GM20431 (cell line): ENCODE results near the gene CDC45.

Experiments
- in situ Hi-C: fragments of 300-500 bp; cut with MseI, MboI; formaldehyde crosslinking; loops from one replicate; pipeline ENCODE4 v1.15.0; 2020; ENCODE audit warnings: low sequenced_read_pairs; ENCODE audit not compliant: unreplicated experiment

Gene CDC45

DNA sequence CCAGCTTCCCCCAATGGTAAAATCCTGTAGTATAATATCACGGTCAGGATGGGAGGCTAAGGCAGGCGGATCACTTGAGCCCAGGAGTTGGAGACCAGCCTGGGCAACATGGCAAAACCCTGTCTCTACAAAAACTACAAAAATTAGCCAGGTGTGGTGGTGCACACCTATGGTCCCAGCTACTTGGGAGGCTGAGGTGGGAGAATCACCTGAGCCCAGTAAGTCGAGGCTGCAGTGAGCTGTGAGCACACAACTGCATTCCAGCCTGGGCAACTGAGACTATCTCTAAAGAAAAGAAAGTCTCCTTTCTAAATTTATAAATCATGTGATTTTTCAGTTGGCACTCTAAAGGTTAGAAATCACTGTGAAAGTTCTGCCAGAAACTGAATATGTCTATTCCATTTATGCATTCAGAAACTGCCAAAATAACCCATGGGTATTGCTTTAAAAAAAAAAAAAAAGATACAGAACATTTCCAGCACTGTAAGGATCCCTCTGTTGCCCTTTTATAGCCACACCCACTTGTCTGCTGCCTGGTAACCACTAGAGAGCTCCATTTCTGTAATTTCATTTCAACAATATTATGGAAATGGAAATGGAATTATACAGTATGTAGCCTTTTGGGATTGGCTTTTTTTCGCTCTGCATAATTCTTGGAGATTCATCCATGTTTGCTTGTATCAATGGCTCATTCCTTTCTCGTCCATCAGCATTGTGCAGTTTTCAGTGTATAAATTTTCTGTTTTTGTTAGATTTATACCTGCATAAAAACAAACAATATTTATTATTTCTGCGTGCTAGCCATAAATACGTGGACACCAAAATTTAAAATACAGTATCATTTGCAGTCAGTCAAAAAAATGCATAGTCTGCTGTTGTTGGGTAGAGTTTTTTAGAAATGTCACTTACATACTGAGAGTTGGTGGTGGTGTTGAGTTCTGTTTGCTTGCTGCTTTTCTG is 9.4 kb downstream of the CDC45 start:
- in situ Hi-C loops: loop anchor here (25.0 kb wide), 1 partner anchor 302 kb away; the partner anchor contains the start of gene SLC25A1

DNA sequence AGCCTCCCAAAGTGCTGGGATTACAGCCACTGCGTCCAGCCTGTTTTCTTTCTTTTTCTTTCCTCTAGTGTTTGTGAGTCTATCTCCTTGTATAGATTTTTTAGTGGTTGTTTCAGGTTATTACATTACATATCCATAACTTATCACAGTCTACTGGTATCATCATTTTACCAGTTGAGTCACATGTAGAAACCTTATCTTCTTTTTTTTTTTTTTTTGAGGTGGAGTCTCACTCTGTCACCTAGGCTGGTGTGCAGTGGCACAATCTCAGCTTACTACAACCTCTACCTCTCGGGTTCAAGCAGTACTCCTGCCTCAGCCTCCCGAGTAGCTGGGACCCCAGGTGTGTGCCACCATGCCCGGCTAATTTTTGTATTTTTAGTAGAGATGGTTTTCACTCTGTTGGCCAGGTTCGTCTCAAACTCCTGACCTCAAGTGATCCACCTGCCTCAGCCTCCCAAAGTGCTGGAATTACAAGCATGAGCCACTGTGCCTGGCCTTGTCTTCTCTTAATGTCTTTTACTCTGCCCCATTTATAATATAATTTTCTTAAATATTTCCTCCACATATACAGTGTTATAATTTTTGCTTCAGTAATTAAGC is 11.0 kb downstream of the CDC45 start:
- in situ Hi-C loops: loop anchor here (25.0 kb wide), 1 partner anchor 303 kb away; the partner anchor contains the start of gene SLC25A1

GRCh38 chr22:19492504-19493174 is 12.9 kb downstream of the CDC45 start:
- in situ Hi-C loops: loop anchor here (25.0 kb wide), 1 partner anchor 305 kb away; the partner anchor contains the start of gene SLC25A1

- in situ Hi-C loops: loop anchor here (25.0 kb wide), 1 partner anchor 307 kb away; the partner anchor contains the start of gene SLC25A1
These were observed 14.4 kb downstream of the CDC45 start for GRCh38 chr22:19494001-19494560.

GRCh38 chr22:19494676-19495173 is 15.0 kb downstream of the CDC45 start:
- in situ Hi-C loops: loop anchor here (25.0 kb wide), 1 partner anchor 307 kb away; the partner anchor contains the start of gene SLC25A1

- in situ Hi-C loops: loop anchor here (25.0 kb wide), 1 partner anchor 308 kb away; the partner anchor contains the start of gene SLC25A1
These were observed 16.0 kb downstream of the CDC45 start for GRCh38 chr22:19495562-19496323.

DNA sequence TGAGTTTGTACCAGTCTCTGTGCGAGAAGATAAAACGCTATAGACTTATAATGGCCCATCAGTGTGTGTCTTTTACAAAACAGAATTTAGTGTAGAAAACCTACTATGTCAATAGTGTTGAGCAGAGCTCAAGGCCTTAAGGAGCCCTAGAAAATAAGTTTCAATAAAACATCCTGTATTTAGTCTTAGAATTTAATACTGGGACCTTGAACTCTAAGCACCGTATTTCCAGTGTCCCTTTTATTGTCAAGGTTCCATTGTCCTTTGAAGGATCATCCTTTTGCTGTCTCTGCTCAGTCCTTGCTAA is 16.6 kb downstream of the CDC45 start:
- in situ Hi-C loops: loop anchor here (25.0 kb wide), 1 partner anchor 309 kb away; the partner anchor contains the start of gene SLC25A1

DNA sequence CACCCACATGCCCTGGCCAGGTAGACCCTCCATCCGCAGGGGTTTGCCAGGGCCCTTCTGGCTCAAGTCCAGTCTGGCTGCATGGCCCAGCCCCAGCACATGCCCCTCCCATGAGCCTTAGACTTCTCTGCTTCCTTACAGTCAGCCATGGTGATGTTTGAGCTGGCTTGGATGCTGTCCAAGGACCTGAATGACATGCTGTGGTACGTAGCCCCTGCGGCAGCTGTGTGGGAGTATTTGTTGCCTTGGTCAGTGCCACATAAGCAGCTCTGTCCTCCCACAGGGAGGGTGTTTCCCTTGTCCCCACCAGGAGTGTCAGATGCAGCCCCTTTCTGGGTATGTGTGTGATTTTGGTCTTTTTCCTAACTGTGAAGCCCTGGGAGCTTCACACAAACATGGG is 17.5 kb downstream of the CDC45 start:
- in situ Hi-C loops: loop anchor here (25.0 kb wide), 1 partner anchor 310 kb away; the partner anchor contains the start of gene SLC25A1

GRCh38 chr22:19498154-19498865 is 18.6 kb downstream of the CDC45 start:
- in situ Hi-C loops: loop anchor here (25.0 kb wide), 1 partner anchor 311 kb away; the partner anchor contains the start of gene SLC25A1

- in situ Hi-C loops: loop anchor here (25.0 kb wide), 1 partner anchor 312 kb away; the partner anchor contains the start of gene SLC25A1
These were observed 19.1 kb downstream of the CDC45 start for GRCh38 chr22:19498866-19499190.

DNA sequence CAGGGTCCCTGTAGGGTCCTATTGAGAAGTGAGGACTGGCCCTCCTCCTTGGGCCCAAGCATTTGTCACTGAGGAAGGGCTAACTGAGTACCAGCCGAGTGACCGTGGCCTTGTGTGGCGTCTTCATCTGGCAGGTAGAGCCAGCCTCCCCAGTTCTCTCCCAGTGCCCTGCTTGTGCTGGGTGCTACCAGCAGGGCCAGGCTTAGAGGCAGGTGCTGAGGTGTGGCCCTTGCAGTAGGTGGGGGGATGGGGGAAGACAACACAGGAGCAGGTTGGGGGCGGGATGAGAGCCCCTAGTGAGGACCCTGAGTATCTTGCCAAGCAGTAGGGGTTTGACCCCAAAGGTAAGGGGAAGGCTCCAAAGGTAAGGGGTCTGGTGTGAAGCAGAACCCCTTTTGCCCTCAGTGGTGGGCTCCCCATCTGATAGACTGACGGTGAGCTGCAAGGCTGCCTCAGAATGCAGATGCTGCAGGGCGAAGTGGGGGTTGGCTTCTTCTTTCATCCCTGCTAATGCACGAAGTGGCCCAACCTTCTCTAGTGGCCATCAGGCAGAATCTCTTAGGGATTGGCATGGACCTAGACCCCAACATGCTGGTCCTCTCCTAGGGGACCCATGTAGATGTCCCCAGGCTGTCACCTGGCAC is 19.6 kb downstream of the CDC45 start:
- in situ Hi-C loops: loop anchor here (25.0 kb wide), 1 partner anchor 312 kb away; the partner anchor contains the start of gene SLC25A1

GRCh38 chr22:19499880-19500242 is 20.1 kb downstream of the CDC45 start:
- in situ Hi-C loops: loop anchor here (10.0 to 25.0 kb wide), 2 partner anchors 135 to 313 kb away; partner anchors contain the start of gene SLC25A1

- in situ Hi-C loops: loop anchor here (10.0 kb wide), 1 partner anchor 133 kb away; no protein-coding TSS in a partner anchor
These were observed 22.3 kb downstream of the CDC45 start for GRCh38 chr22:19501897-19502447.

GRCh38 chr22:19503367-19503766 is 23.6 kb downstream of the CDC45 start:
- in situ Hi-C loops: loop anchor here (10.0 kb wide), 1 partner anchor 131 kb away; no protein-coding TSS in a partner anchor

- in situ Hi-C loops: loop anchor here (10.0 kb wide), 1 partner anchor 131 kb away; no protein-coding TSS in a partner anchor
These were observed 24.1 kb downstream of the CDC45 start for GRCh38 chr22:19503869-19504268.

DNA sequence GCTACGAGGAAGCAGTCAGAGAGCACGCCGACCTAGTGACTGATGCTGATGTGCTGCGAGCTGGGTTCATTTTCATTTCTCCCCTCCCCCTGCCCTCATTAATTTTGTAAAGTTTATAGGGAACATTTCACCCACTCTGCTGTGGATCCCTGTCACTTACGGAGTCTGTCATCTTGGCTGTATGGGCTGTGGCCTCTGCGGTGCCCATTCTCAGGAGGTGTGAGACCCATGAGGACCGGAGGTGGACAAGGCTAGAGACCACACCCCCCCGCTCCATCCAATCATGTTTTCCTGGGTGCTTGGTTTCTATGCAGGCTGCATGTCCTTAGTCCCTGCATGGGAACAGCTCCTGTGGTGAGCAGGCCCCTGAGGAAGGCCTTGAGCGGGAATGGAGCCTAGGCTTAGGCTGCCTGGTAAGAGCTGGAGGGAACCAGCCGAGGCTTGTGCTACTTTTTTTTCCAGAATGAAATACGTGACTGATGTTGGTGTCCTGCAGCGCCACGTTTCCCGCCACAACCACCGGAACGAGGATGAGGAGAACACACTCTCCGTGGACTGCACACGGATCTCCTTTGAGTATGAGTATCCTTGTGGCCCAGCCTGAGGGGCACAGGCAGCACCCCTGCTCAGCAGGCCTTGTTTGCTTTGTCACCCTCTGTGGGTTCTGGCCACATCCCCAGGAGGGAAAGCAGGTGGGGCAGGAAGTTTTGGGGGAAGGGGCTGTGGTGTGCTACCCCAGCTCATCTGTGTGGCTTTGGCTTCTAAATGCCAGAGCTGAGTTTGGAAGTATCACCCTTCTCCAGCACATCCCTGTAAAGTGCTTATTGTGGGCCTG is 25.4 kb downstream of the CDC45 start:
- in situ Hi-C loops: loop anchor here (10.0 kb wide), 1 partner anchor 130 kb away; no protein-coding TSS in a partner anchor
